HEK293T (cell line): ENCODE data around the gene C10orf67.

ENCODE experiments used
- BHLHE40 ChIP-seq: fragments of 450-650 bp; IDR thresholded peaks from 2 replicates; pipeline ENCODE4 v1.6.1; 2016; ENCODE audit warnings: mild to moderate bottlenecking, moderate library complexity, borderline replicate concordance
- ELF4 ChIP-seq: fragments of 450-650 bp; IDR thresholded peaks from 2 replicates; pipeline ENCODE4 v1.6.1; 2017; ENCODE audit warnings: antibody characterized with exemption
- FOXK2 ChIP-seq: fragments of 450-650 bp; IDR thresholded peaks from 2 replicates; pipeline ENCODE4 v1.6.1; 2016; ENCODE audit warnings: mild to moderate bottlenecking
- FOXM1 ChIP-seq: fragments of 450-650 bp; IDR thresholded peaks from 2 replicates; pipeline ENCODE4 v1.6.1; 2017; ENCODE audit warnings: mild to moderate bottlenecking, borderline replicate concordance
- SP1 ChIP-seq: fragments of 450-650 bp; IDR thresholded peaks from 2 replicates; pipeline ENCODE4 v1.6.1; 2017
- SUZ12 ChIP-seq: fragments of 450-650 bp; IDR thresholded peaks from 2 replicates; pipeline ENCODE4 v1.6.1; 2016; ENCODE audit warnings: mild to moderate bottlenecking
- TARDBP ChIP-seq: fragments of 450-650 bp; IDR thresholded peaks from 2 replicates; pipeline ENCODE4 v1.6.1; 2016
- ZNF384 ChIP-seq: fragments of 450-650 bp; IDR thresholded peaks from 2 replicates; pipeline ENCODE4 v1.6.1; 2016

- TF ChIP-seq SP1 (no peak), FOXK2 (no peak), FOXM1 (no peak), SUZ12 (no peak), ZNF384 (no peak), ELF4 (no peak), BHLHE40 (no peak), TARDBP (no peak)
Observed at GRCh38 chr10:23157239-23157681, 187.3 kb downstream of the C10orf67 start.
